GM12878 (cell line): Measurements from ENCODE around the gene PRKCB. TPM values are rescaled to one million over a fixed set of nuclear protein-coding genes. Genes with fewer than 3 reads are reported as not detected.
A peak's percentile ranks its signal among the peaks of the same experiment; 100 is the strongest.
"Not testable (repeated sequence)": the region's sequence is repeated elsewhere in the genome, so short reads cannot be mapped to it uniquely, and the experiment has no call there.

ENCODE experiments used
- ATAC-seq: fragments of 200-7000 bp; cut with Tn5 transposase; 3 replicates; pipeline ENCODE4 v1.9.1; 2020; ENCODE audit warnings: mild to moderate bottlenecking, moderate library complexity
- BruUV-seq: library from RNA; stranded (reverse); fragments of 400-500 nt; replicated peaks from 2 replicates; lab custom pipeline; 2021; lab: Mats Ljungman, UMichigan
- CTCF ChIA-PET: fragments of 300-600 bp; sonication (Branson Sonifier 250); formaldehyde crosslinking; extraction: SDS; loops from one replicate; lab custom pipeline; 2021; ENCODE audit warnings: inconsistent platforms; lab: Yijun Ruan, JAX
- POLR2A ChIA-PET: fragments of 350-600 bp; formaldehyde crosslinking; extraction: SDS; loops from one replicate; lab custom pipeline; 2021; ENCODE audit warnings: inconsistent platforms; lab: Charles Lee
- RAD21 ChIA-PET: fragments of 300-600 bp; sonication (Branson Sonifier 250); formaldehyde crosslinking; loops from one replicate; lab custom pipeline; 2023; ENCODE audit warnings: antibody characterized with exemption; ENCODE audit not compliant: unreplicated experiment; lab: Charles Lee
- SMC1A ChIA-PET: fragments of 300-600 bp; sonication (Branson Sonifier 250); formaldehyde crosslinking; loops from one replicate; lab custom pipeline; 2023; ENCODE audit not compliant: unreplicated experiment, uncharacterized antibody; lab: Charles Lee
- DNase-seq: peaks from one replicate; pipeline ENCODE4 v3.0.0-alpha.2; 2011; ENCODE audit warnings: low read depth, low spot score
- FAIRE-seq: peaks from 3 replicates; lab custom pipeline; 2011; peaks lifted over from hg19 to GRCh38; lab: Jason Lieb, UNC
- H2AFZ ChIP-seq: 2 replicates; pipeline ENCODE4 v1.6.0; 2011; ENCODE audit warnings: low read depth, low read length, control low read depth; ENCODE audit not compliant: control insufficient read depth
- H3K27ac ChIP-seq: 2 replicates; pipeline ENCODE4 v1.5.1; 2011; ENCODE audit warnings: control low read depth; ENCODE audit not compliant: control insufficient read depth, insufficient read depth
- H3K27me3 ChIP-seq, 2 experiments: replicated peaks in 1 of 2; 2 replicates each; pipeline versions ENCODE4 v1.6.0 to v1.6.1; 2011; ENCODE audit warnings: low read length in 1 of 2; ENCODE audit not compliant: control insufficient read depth in 2 of 2, insufficient read depth in 2 of 2
- H3K36me3 ChIP-seq, 2 experiments: 2 replicates each; pipeline ENCODE4 v1.5.1; 2011; ENCODE audit warnings: low read length in 1 of 2; ENCODE audit not compliant: control insufficient read depth in 2 of 2, insufficient read depth in 2 of 2
- H3K4me1 ChIP-seq: 2 replicates; pipeline ENCODE4 v1.6.1; 2011; ENCODE audit warnings: mild to moderate bottlenecking, low read length, moderate library complexity, mixed read lengths; ENCODE audit not compliant: control insufficient read depth, insufficient read depth
- H3K4me2 ChIP-seq: 2 replicates; pipeline ENCODE4 v1.6.0; 2011; ENCODE audit warnings: control low read depth; ENCODE audit not compliant: control insufficient read depth, insufficient read depth
- H3K4me3 ChIP-seq: fragments of 200-600 bp; sonication (generic); 2 replicates; pipeline ENCODE4 v1.5.1; 2016
- H3K79me2 ChIP-seq: 2 replicates; pipeline ENCODE4 v1.6.0; 2011; ENCODE audit warnings: low read length; ENCODE audit not compliant: control insufficient read depth, insufficient read depth
- H3K9ac ChIP-seq: 2 replicates; pipeline ENCODE4 v1.8.0; 2011; ENCODE audit warnings: low read length, control low read depth, mixed read lengths; ENCODE audit not compliant: control insufficient read depth, insufficient read depth
- H3K9me3 ChIP-seq: replicated peaks from 3 replicates; pipeline ENCODE4 v1.5.1; 2011; ENCODE audit warnings: mild to moderate bottlenecking, low read length; ENCODE audit not compliant: control insufficient read depth, insufficient read depth
- H4K20me1 ChIP-seq: 2 replicates; pipeline ENCODE4 v1.6.0; 2011; ENCODE audit not compliant: control insufficient read depth, insufficient read depth
- DPF2 ChIP-seq: fragments of 450-650 bp; IDR thresholded peaks from 2 replicates; pipeline ENCODE4 v1.6.1; 2017; ENCODE audit warnings: mild to moderate bottlenecking
- IRF4 ChIP-seq: IDR thresholded peaks from 2 replicates; pipeline ENCODE4 v1.6.1; 2011; ENCODE audit warnings: low read depth, low read length
- POLR2AphosphoS5 ChIP-seq: IDR thresholded peaks from 2 replicates; pipeline ENCODE4 v1.6.1; 2011; ENCODE audit warnings: mild to moderate bottlenecking, low read length, inconsistent platforms
- SIN3A ChIP-seq: IDR thresholded peaks from 2 replicates; pipeline ENCODE4 v1.6.1; 2012; ENCODE audit warnings: low read depth, low read length, improper control_type of control experiment
- SMAD5 ChIP-seq: IDR thresholded peaks from 2 replicates; pipeline ENCODE4 v1.6.1; 2016; ENCODE audit warnings: antibody characterized with exemption, low read depth
- ZZZ3 ChIP-seq: IDR thresholded peaks from 2 replicates; pipeline ENCODE4 v1.6.1; 2011; ENCODE audit warnings: low read depth; ENCODE audit not compliant: control insufficient read depth, insufficient read length
- WGBS: methylation state at CpG from one replicate; pipeline ENCODE4 v1.1.6; 2016; ENCODE audit warnings: low lambda C conversion rate; ENCODE audit not compliant: insufficient replicate concordance, insufficient coverage; ENCODE audit errors: missing lambda C conversion rate; 5-methylcytosine and 5-hydroxymethylcytosine counted together
- in situ Hi-C: fragments of 300-500 bp; cut with MboI; formaldehyde crosslinking; loops from 9 replicates; pipeline ENCODE4 v1.14.3; 2018; ENCODE audit warnings: mixed read lengths
- intact Hi-C: fragments of 100-400 bp; cut with micrococcal nuclease; formaldehyde crosslinking; loops from one replicate; pipeline ENCODE4 v1.14.2; 2022; ENCODE audit not compliant: unreplicated experiment
- polyA plus RNA-seq, 11 experiments: library from polyadenylated mRNA; depleted of rRNA in 4 of 11; unstranded in 6 of 11; stranded (reverse) in 5 of 11; fragments of >200 nt; fragmentation: Nextera tagmentation in 4 of 11; fragmentation: Illumina TruSeq in 1 of 11; extraction: Ambion mirVana in 4 of 11; extraction: Trizol in 1 of 11; gene quantifications; 1 replicate in 1 of 11; 2 replicates in 10 of 11; pipeline versions ENCODE4 v1.2.1 to v1.2.3, GENCODE V29; 2011 to 2016; ENCODE audit warnings: inconsistent platforms in 2 of 11, missing spikeins in 2 of 11, low read depth in 1 of 11
- total RNA-seq, 4 experiments: library from RNA; depleted of rRNA in 3 of 4; stranded (reverse); fragments of >200 nt in 3 of 4; fragmentation: Illumina TruSeq in 1 of 4; extraction: Trizol in 1 of 4; gene quantifications; 2 replicates each; pipeline versions ENCODE4 v1.2.1 to v1.2.3, GENCODE V29; 2013 to 2021

PRKCB gene
- total and polyA plus RNA-seq, 10 of the 15 experiments (the other 5 are each of a cell fraction or from before 2014, with no cell fraction given), result 21.4 to 158 (median 97.3) TPM

DNA sequence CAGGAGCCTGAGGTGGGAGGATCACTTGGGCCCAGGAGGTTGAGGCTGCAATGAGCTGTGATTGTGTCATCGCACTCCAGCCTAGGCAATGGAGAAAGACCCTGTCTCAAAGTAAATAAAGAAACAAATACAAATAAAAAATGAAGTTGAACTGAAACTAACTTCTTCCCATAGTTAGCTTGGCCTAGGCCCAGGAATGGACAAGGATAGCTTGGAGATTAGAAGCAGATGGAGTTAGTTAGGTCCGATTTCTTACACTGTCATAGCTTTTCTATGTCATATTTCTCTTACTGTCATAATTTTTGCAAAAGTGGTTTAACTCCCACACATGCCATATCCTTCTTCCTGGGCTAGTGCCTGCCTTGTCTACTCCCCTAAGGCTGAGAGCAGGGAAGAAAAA is 265.6 kb downstream of the PRKCB start (continued):
- no peak for TF ChIP-seq SIN3A
- TF ChIP-seq POLR2AphosphoS5, result no peak
- no peak for TF ChIP-seq DPF2

DNA sequence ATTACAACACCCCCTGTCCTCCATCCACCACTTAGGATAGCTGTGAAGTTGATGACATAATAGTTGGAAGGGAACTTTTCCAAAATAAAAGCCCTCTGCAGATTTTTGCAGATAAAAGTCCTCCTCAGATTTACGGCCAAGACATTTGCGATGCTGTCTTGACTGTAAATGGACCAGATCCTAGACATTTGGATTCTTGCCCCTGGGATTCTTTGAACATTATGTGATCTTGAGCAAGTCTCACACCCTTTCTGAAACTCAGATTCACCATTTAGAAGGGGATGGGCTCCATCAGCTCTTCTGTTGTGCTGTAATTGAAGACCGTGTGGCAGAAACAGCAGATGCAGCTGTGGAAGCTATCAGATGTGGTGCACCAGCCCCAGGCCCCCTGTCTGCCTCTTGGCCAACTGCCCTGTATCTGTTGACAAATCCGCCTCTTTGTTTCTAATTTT is 266.5 kb downstream of the PRKCB start:
- Histone ChIP-seq H3K4me2 (no peak overlapping the region), H3K4me1 (no peaks in the 10 kb centered on the region), H3K27me3 (no peaks in the 10 kb centered on the region), H3K9me3 (no peaks in the 10 kb centered on the region), H3K9ac (no peak overlapping the region), H4K20me1 (no peaks in the 10 kb centered on the region), H3K27ac (no peak overlapping the region), H3K79me2 (no peaks in the 10 kb centered on the region), H3K36me3 (peaks cover 6 to 11% of the 10 kb centered on the region in 2 experiments; a peak in 3 of 4 replicates), H2AFZ (no peak overlapping the region), H3K4me3 (no peak overlapping the region)
- WGBS, result 99% methylated on average over 4 of the region's 4 CpGs
- intact Hi-C loops, result no loop called here
- in situ Hi-C loops, result no loop called here
- ChIA-PET SMC1A (no interaction called here), RAD21 (no interaction called here), POLR2A (no interaction called here), CTCF (no interaction called here)
- ATAC-seq (no peak), DNase-seq (no peak), FAIRE-seq (peak; percentile 23)
- BruUV-seq, result no TSS peak
- TF ChIP-seq IRF4 (no peak), ZZZ3 (no peak), SMAD5 (no peak)

DNA sequence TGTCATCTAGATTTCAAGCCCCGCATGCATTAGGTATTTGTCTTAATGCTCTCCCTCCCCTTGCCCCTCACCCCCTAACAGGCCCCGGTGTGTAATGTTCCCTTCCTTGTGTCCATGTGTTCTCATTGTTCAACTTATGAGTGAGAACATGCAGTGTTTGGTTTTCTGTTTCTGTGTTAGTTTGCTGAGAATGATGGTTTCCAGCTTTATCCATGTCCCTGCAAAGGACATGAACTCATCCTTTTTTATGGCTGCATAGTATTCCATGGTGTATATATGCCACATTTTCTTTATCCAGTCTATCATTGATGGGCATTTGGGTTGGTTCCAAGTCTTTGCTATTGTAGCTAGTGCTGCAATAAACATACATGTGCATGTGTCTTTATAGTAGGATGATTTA is 269.7 kb downstream of the PRKCB start:
- RAD21 ChIA-PET, H3K27me3 ChIP-seq, intact Hi-C loops, H3K9me3 ChIP-seq, H3K79me2 ChIP-seq, FAIRE-seq, H3K4me2 ChIP-seq, in situ Hi-C loops, H3K9ac ChIP-seq, DNase-seq, POLR2A ChIA-PET, H3K27ac ChIP-seq, CTCF ChIA-PET, H4K20me1 ChIP-seq, BruUV-seq, SMC1A ChIA-PET, H3K4me1 ChIP-seq, ATAC-seq, H2AFZ ChIP-seq, H3K4me3 ChIP-seq: not testable (repeated sequence)
- H3K36me3 ChIP-seq, result peaks cover 2 to 14% of the 10 kb centered on the region in 2 experiments; a peak in 3 of 4 replicates
- 56% methylated on average over 1 of the region's 2 CpGs for WGBS

DNA sequence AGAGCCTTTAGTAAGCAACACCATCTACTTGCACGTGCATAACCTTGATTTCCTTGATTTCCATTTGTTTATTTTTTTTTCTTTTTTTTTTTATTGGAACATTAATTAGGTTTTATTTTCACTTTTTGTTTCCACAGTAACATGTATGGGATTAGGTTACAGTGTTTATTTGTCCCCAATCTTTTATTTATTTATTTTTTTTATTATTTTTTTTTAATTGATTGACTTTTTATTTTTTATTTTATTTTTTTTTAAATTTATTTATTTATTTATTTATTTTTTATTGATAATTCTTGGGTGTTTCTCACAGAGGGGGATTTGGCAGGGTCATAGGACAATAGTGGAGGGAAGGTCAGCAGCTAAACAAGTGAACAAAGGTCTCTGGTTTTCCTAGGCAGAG is 272.3 kb downstream of the PRKCB start:
- intact Hi-C loops, POLR2A ChIA-PET, in situ Hi-C loops, H3K4me3 ChIP-seq, H4K20me1 ChIP-seq, DNase-seq, H3K27me3 ChIP-seq, H3K4me1 ChIP-seq, FAIRE-seq, H2AFZ ChIP-seq, H3K27ac ChIP-seq, H3K9me3 ChIP-seq, CTCF ChIA-PET, ATAC-seq, H3K9ac ChIP-seq, SMC1A ChIA-PET, BruUV-seq, H3K4me2 ChIP-seq, RAD21 ChIA-PET, H3K79me2 ChIP-seq: not testable (repeated sequence)
- 45% methylated on average over 1 of the region's 1 CpG for WGBS
- peaks cover 0 to 12% of the 10 kb centered on the region in 2 experiments; a peak in 2 of 4 replicates for H3K36me3 ChIP-seq
